Activated B cell treated with CpG ODN at 0.5 μM for 24 hours (primary cell): ENCODE results near the gene NAPA. TPM values are rescaled to one million over a fixed set of nuclear protein-coding genes. Genes with fewer than 3 reads are reported as not detected.

Experiments
- ATAC-seq: fragments of 200-7000 bp; cut with Tn5 transposase; one replicate; pipeline ENCODE4 v1.10.0; 2021; ENCODE audit warnings: low read depth, mild to moderate bottlenecking, moderate library complexity
- CTCF ChIA-PET: fragments of 350-600 bp; sonication (Branson Sonifier 250); formaldehyde crosslinking; loops from one replicate; lab custom pipeline; 2021; ENCODE audit warnings: antibody characterized with exemption; lab: Charles Lee
- POLR2A ChIA-PET: fragments of 350-600 bp; sonication (Branson Sonifier 250); formaldehyde crosslinking; loops from one replicate; lab custom pipeline; 2021; ENCODE audit warnings: antibody characterized with exemption; lab: Charles Lee
- DNase-seq: peaks from one replicate; pipeline ENCODE4 v3.0.0; 2022
- H3K27ac Mint-ChIP-seq: one replicate; pipeline ENCODE4 v1.8.0; 2020; ENCODE audit warnings: mixed read lengths
- H3K27me3 Mint-ChIP-seq: one replicate; pipeline ENCODE4 v1.8.0; 2021; ENCODE audit warnings: mixed read lengths
- H3K36me3 Mint-ChIP-seq: one replicate; pipeline ENCODE4 v1.8.0; 2021; ENCODE audit warnings: low read depth, mixed read lengths
- H3K4me1 Mint-ChIP-seq: one replicate; pipeline ENCODE4 v1.8.0; 2021; ENCODE audit warnings: mixed read lengths
- H3K4me3 Mint-ChIP-seq: one replicate; pipeline ENCODE4 v1.8.0; 2020; ENCODE audit warnings: mild to moderate bottlenecking, mixed read lengths
- H3K9me3 Mint-ChIP-seq: one replicate; pipeline ENCODE4 v1.8.0; 2020; ENCODE audit warnings: mixed read lengths
- intact Hi-C: fragments of 100-400 bp; cut with micrococcal nuclease; formaldehyde crosslinking; loops from one replicate; pipeline ENCODE4 v1.15.1; 2024
- total RNA-seq: library from RNA; stranded (reverse); gene quantifications from 2 replicates; pipeline ENCODE4 v1.2.3, GENCODE V29; 2022
- TF ChIP-seq, protein P1 (sequence below): fragments of 200-600 bp; IDR thresholded peaks from one replicate; pipeline ENCODE4 v1.8.0; 2022; ENCODE audit warnings: antibody characterized with exemption, mild to moderate bottlenecking

The NAPA gene
- total RNA-seq, 1 donor from 2014 or later = 70.6 TPM

- no peaks in the 10 kb centered on the region for H3K9me3 Mint-ChIP-seq
- intact Hi-C loops = no loop called here
- ATAC-seq (no peak), DNase-seq (no peak)
- no peaks in the 10 kb centered on the region for H3K36me3 Mint-ChIP-seq
- POLR2A ChIA-PET = no interaction called here
- H3K4me3 Mint-ChIP-seq = no peak overlapping the region
- CTCF ChIA-PET = no interaction called here
- no peak overlapping the region for H3K27ac Mint-ChIP-seq
- TF ChIP-seq, protein P1, sequence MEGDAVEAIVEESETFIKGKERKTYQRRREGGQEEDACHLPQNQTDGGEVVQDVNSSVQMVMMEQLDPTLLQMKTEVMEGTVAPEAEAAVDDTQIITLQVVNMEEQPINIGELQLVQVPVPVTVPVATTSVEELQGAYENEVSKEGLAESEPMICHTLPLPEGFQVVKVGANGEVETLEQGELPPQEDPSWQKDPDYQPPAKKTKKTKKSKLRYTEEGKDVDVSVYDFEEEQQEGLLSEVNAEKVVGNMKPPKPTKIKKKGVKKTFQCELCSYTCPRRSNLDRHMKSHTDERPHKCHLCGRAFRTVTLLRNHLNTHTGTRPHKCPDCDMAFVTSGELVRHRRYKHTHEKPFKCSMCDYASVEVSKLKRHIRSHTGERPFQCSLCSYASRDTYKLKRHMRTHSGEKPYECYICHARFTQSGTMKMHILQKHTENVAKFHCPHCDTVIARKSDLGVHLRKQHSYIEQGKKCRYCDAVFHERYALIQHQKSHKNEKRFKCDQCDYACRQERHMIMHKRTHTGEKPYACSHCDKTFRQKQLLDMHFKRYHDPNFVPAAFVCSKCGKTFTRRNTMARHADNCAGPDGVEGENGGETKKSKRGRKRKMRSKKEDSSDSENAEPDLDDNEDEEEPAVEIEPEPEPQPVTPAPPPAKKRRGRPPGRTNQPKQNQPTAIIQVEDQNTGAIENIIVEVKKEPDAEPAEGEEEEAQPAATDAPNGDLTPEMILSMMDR = no peak
- peaks cover 2% of the 10 kb centered on the region for H3K4me1 Mint-ChIP-seq
- peaks cover 15% of the 10 kb centered on the region for H3K27me3 Mint-ChIP-seq
These were observed 34.5 kb upstream of the NAPA start for GRCh38 chr19:47549261-47549862.

GRCh38 chr19:47547199-47547598 is 32.3 kb upstream of the NAPA start:
- Mint-ChIP-seq H3K9me3 (no peaks in the 10 kb centered on the region), H3K27me3 (peaks cover 24% of the 10 kb centered on the region), H3K4me1 (peaks cover 2% of the 10 kb centered on the region), H3K36me3 (no peaks in the 10 kb centered on the region), H3K4me3 (no peak overlapping the region), H3K27ac (no peak overlapping the region)
- TF ChIP-seq, protein P1 = no peak
- ChIA-PET CTCF (no interaction called here), POLR2A (no interaction called here)
- ATAC-seq (no peak), DNase-seq (no peak)
- intact Hi-C loops = no loop called here

DNA sequence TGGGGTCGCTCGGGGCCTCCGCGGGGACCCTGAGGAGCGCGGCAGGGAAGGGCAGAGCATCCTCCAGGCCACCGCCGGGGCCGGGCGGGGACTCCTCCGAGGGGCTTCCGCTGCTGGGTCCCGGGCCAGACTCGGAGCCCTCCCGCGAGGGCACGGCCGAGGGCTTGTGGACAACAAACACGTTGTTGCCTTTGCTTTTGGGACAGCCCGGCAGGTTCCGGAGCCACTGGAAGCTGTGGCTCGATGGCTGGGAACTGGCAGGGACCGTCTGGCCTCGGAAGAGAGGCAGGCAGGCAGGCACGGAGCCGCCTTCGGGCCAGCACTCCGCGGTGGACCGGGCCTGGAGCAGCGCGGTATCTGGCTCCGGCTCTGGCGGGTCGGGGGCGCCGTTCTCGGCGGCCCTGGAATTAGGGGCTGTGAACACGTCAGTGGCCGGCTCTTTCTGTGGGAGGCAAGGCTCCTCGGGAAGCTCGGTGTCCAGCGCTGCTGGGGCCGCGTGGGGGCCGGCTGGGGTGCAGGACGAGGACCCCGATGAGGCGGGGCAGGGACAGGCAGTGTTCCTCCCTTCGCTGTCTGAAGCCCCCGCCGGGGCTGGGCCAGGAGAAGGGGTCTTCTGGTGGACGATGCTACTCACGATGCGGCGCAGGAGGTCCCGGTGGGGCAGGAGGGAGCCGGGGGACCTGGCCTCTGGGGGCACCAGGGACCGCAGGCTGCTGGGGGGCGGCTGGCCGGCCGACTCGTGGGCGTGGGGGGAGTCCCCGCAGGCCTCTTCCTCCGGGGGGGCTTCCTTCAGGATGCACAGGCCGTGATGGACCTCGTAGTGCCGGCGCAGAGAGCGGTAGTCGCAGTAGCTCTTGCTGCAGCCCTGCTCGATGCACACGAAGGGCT is 30.4 kb upstream of the NAPA start:
- ChIA-PET POLR2A (no interaction called here), CTCF (no interaction called here)
- no peak for DNase-seq
- TF ChIP-seq, protein P1 = no peak
- H3K27ac Mint-ChIP-seq = no peak overlapping the region
- H3K36me3 Mint-ChIP-seq = no peaks in the 10 kb centered on the region
- no peak for ATAC-seq
- no peaks in the 10 kb centered on the region for H3K9me3 Mint-ChIP-seq
- intact Hi-C loops = no loop called here
- peaks cover 12% of the 10 kb centered on the region for H3K4me1 Mint-ChIP-seq
- no peak overlapping the region for H3K4me3 Mint-ChIP-seq
- H3K27me3 Mint-ChIP-seq = peaks cover 30% of the 10 kb centered on the region

GRCh38 chr19:47544476-47544875 is 29.6 kb upstream of the NAPA start:
- CTCF ChIA-PET = no interaction called here
- Mint-ChIP-seq H3K36me3 (no peaks in the 10 kb centered on the region), H3K4me3 (no peak overlapping the region), H3K4me1 (peaks cover 12% of the 10 kb centered on the region), H3K9me3 (no peaks in the 10 kb centered on the region), H3K27me3 (peaks cover 34% of the 10 kb centered on the region), H3K27ac (no peak overlapping the region)
- POLR2A ChIA-PET = no interaction called here
- ATAC-seq (no peak), DNase-seq (no peak)
- TF ChIP-seq, protein P1 = no peak
- intact Hi-C loops = no loop called here

DNA sequence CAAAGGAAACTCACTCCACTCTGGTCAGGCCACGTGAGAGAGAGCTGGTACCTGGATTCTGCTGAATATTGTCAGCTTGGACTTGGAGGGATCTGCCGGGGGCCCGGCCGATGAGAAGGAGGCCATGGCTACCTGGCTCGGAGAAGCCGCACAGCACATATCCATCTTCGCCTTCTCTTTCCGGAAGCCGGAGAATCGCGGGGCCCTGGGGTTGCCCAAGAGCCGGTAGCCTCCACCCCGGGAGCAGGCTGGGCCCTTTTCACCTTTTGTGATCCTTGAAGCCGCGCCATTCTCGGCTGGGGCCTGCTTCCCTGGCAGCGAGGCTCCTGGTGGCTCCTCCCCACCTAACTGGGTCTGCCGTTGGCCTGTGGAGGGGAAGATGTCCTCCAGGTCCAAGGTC is 29.2 kb upstream of the NAPA start:
- Mint-ChIP-seq H3K4me1 (peaks cover 12% of the 10 kb centered on the region), H3K9me3 (no peaks in the 10 kb centered on the region), H3K4me3 (no peak overlapping the region), H3K36me3 (no peaks in the 10 kb centered on the region), H3K27me3 (peaks cover 32% of the 10 kb centered on the region), H3K27ac (no peak overlapping the region)
- ChIA-PET CTCF (no interaction called here), POLR2A (no interaction called here)
- intact Hi-C loops = no loop called here
- ATAC-seq (no peak), DNase-seq (no peak)
- TF ChIP-seq, protein P1 = no peak
